Measurements from ENCODE around the gene HSFX3.
"Not testable (repeated sequence)": the region's sequence is repeated elsewhere in the genome, so short reads cannot be mapped to it uniquely, and the experiment has no call there.

The HSFX3 gene, protein sequence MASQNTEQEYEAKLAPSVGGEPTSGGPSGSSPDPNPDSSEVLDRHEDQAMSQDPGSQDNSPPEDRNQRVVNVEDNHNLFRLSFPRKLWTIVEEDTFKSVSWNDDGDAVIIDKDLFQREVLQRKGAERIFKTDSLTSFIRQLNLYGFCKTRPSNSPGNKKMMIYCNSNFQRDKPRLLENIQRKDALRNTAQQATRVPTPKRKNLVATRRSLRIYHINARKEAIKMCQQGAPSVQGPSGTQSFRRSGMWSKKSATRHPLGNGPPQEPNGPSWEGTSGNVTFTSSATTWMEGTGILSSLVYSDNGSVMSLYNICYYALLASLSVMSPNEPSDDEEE

GRCh38 chrX:149549701-149550100 lies at the start of gene HSFX3:
TSS of gene HSFX3 (minus strand) at chrX:149549924. CDS start at chrX:149549852, 72 bp downstream.
- H3K27me3 ChIP-seq (replicated peaks); H3K36me3 ChIP-seq (replicated peaks); H3K27ac ChIP-seq; H3K4me3 ChIP-seq (ENCODE audit: low read depth, low read length); DNase-seq; in situ Hi-C loops (cut with HindIII; ENCODE audit: low pct_ligation_motif_present, low sequenced_read_pairs): not testable (repeated sequence)

DNA sequence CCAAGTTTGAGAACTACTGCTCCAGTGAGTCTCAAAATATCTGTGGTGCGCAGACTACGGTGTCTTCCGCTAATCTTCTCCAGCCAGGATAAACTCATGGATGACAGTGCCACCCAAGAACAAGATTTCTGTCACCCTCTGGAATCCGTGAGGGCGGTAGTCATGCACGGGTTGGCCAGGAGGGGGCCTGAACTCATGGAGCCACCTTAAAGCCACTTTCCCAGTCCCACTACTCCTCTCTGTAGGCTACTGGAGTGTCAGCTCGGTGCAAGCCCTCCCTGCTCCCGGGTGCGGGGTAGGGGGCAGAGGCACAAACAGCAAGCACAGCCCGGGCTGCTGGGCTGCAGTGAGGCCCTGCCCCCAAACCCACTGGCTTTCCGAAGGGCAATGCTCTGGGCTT lies 48.9 kb upstream of the HSFX3 start:
- H3K4me3 ChIP-seq (ENCODE audit: low read depth, low read length); DNase-seq; H3K27ac ChIP-seq; H3K36me3 ChIP-seq (replicated peaks); in situ Hi-C loops (cut with HindIII; ENCODE audit: low pct_ligation_motif_present, low sequenced_read_pairs); H3K27me3 ChIP-seq (replicated peaks): not testable (repeated sequence)
- TF ChIP-seq, protein P1, sequence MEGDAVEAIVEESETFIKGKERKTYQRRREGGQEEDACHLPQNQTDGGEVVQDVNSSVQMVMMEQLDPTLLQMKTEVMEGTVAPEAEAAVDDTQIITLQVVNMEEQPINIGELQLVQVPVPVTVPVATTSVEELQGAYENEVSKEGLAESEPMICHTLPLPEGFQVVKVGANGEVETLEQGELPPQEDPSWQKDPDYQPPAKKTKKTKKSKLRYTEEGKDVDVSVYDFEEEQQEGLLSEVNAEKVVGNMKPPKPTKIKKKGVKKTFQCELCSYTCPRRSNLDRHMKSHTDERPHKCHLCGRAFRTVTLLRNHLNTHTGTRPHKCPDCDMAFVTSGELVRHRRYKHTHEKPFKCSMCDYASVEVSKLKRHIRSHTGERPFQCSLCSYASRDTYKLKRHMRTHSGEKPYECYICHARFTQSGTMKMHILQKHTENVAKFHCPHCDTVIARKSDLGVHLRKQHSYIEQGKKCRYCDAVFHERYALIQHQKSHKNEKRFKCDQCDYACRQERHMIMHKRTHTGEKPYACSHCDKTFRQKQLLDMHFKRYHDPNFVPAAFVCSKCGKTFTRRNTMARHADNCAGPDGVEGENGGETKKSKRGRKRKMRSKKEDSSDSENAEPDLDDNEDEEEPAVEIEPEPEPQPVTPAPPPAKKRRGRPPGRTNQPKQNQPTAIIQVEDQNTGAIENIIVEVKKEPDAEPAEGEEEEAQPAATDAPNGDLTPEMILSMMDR (IDR thresholded peaks at IDR 0.05; ENCODE audit: low read depth, low read length, missing control alignments), result peak; percentile 11

DNA sequence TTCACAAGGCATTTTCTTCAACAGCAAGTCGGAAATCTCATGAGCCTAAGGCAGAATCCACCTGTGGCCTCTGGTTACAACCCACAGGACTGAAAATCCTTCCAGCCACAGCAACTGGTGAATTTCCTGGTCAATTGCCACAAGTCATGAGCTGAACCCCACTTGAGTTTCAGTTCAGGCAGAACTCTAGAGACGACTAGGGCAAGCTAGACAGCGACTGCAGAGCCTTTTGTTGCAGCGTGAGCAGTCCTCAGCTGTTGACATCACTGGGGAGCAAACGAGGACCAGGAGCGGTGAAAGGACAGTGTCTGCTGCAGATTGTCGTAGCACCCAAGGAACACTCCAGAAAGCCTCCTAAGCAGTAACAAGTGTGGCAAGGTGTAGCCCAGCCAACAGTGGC lies 46.2 kb upstream of the HSFX3 start:
- H3K4me3 ChIP-seq (ENCODE audit: low read depth, low read length); in situ Hi-C loops (cut with HindIII; ENCODE audit: low pct_ligation_motif_present, low sequenced_read_pairs); H3K27ac ChIP-seq; H3K36me3 ChIP-seq (replicated peaks); DNase-seq; H3K27me3 ChIP-seq (replicated peaks): not testable (repeated sequence)

DNA sequence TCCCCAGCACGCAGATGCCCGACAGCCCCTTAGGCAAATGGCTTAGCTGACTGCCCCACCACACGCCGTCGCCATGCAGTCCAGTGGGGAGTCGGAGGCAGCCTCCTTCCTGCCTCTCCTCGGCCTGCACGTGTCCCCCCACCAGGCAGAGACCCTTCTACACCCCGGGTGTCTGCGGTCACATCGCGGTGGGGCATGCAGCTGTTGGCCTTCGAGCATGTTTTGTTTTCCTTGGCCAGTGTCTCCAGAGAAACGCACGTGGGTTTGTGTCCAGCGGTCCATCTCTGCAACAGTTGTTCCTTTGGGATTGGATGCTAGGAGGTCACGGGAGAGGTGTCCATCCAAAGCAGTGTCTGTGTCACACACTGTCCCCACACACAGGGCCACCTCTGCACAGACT lies 45.5 kb upstream of the HSFX3 start, which contains the start of gene HSFX2:
TSS of gene HSFX2 (minus strand) at position 101 of the 400 bp plus-strand sequence. CDS start 614 bp downstream, outside the sequence.
- in situ Hi-C loops (cut with HindIII; ENCODE audit: low pct_ligation_motif_present, low sequenced_read_pairs), result not testable (repeated sequence)

GRCh38 chrX:149590993-149591392 lies 41.3 kb upstream of the HSFX3 start:
- H3K27ac ChIP-seq; DNase-seq; H3K4me3 ChIP-seq (ENCODE audit: low read depth, low read length); H3K36me3 ChIP-seq (replicated peaks); H3K27me3 ChIP-seq (replicated peaks); in situ Hi-C loops (cut with HindIII; ENCODE audit: low pct_ligation_motif_present, low sequenced_read_pairs): not testable (repeated sequence)

More for the DNA sequence above, 45.5 kb upstream of the HSFX3 start, which contains the start of gene HSFX2:
- not testable (repeated sequence) for H3K27me3 ChIP-seq (replicated peaks); H3K4me3 ChIP-seq (ENCODE audit: low read depth, low read length); H3K27ac ChIP-seq; H3K36me3 ChIP-seq (replicated peaks); DNase-seq

GRCh38 chrX:149587359-149587758 lies 37.6 kb upstream of the HSFX3 start, which contains the start of gene MAGEA9B:
TSS of gene MAGEA9B (minus strand) at chrX:149587459. CDS start at chrX:149583179, 4,280 bp downstream.
- H3K27ac ChIP-seq; H3K27me3 ChIP-seq (replicated peaks); H3K36me3 ChIP-seq (replicated peaks); DNase-seq; H3K4me3 ChIP-seq (ENCODE audit: low read depth, low read length); in situ Hi-C loops (cut with HindIII; ENCODE audit: low pct_ligation_motif_present, low sequenced_read_pairs): not testable (repeated sequence)

DNA sequence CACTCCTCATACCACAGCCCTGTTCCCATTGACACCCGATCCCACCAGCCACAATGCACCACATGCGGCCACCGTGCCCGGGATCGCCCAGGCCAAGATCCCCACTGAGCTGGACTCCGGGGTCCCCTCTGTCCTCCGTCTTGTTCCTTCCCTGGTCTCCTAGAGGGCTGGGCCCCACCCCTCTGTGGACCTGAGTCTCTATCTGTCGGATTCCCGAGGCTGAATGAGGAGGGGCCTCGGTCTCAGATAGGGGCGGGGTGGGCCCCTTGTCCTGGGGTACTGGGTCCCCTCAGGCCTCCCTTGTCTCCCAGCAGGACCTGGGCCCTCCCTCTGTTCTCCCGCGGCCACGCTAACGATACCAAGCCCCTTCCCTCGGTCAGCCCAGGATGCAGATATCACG lies 35.9 kb upstream of the HSFX3 start:
- H3K27me3 ChIP-seq (replicated peaks); H3K4me3 ChIP-seq (ENCODE audit: low read depth, low read length); in situ Hi-C loops (cut with HindIII; ENCODE audit: low pct_ligation_motif_present, low sequenced_read_pairs); H3K27ac ChIP-seq; DNase-seq; H3K36me3 ChIP-seq (replicated peaks): not testable (repeated sequence)

DNA sequence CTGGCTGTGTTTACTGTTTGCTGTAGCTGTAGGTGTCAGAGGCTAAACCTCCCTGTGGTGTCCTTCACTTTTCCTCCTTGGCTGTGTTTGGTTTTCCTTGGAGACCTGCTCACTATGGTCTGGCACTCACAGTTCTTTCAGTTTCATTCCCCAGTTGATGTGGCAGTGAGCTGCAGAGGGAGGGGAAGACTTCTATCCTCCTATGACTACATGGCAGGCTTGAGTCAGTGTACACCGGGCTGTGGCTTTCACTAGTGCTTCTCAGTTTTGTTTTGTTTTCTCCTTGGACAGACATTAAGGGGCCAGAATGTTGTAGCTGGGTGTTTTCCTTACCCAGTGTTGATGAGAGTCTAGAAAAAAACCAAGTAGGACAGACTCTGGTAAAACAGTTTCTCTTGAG lies 23.7 kb upstream of the HSFX3 start:
- in situ Hi-C loops (cut with HindIII; ENCODE audit: low pct_ligation_motif_present, low sequenced_read_pairs), result not testable (repeated sequence)

GRCh38 chrX:149572743-149573142 lies 23.0 kb upstream of the HSFX3 start:
- Histone ChIP-seq H3K36me3 (replicated peaks) (no peaks in the 10 kb centered on the region), H3K4me3 (ENCODE audit: low read depth, low read length) (no peak overlapping the region), H3K27me3 (replicated peaks) (no peaks in the 10 kb centered on the region), H3K27ac (no peak overlapping the region)
- in situ Hi-C loops (cut with HindIII; ENCODE audit: low pct_ligation_motif_present, low sequenced_read_pairs), result no loop called here
- DNase-seq, result no peak
- TF ChIP-seq, protein P1 (IDR thresholded peaks at IDR 0.05; ENCODE audit: low read depth, low read length, missing control alignments), result no peak

More for the DNA sequence above, 23.7 kb upstream of the HSFX3 start:
- H3K27me3 ChIP-seq (replicated peaks); H3K36me3 ChIP-seq (replicated peaks); DNase-seq; H3K4me3 ChIP-seq (ENCODE audit: low read depth, low read length); H3K27ac ChIP-seq: not testable (repeated sequence)
